Astrocyte of the cerebellum (primary cell): Measurements from ENCODE around the gene BRD9.
A peak's percentile ranks its signal among the peaks of the same experiment; 100 is the strongest.
"Not testable (repeated sequence)": the region's sequence is repeated elsewhere in the genome, so short reads cannot be mapped to it uniquely, and the experiment has no call there.

ENCODE experiments used
- DNase-seq: peaks from one replicate; pipeline ENCODE4 v3.0.0-alpha.2; 2011; ENCODE audit warnings: low read depth
- H3K4me3 ChIP-seq: 2 replicates; pipeline ENCODE4 v1.5.1; 2011; ENCODE audit warnings: mild to moderate bottlenecking, low read depth, low read length, moderate library complexity
- CTCF ChIP-seq: IDR thresholded peaks from 2 replicates; pipeline ENCODE4 v1.5.1; 2012; ENCODE audit warnings: low read length, low read depth, moderate library complexity, mild to moderate bottlenecking; ENCODE audit errors: missing control alignments
- in situ Hi-C: cut with HindIII; loops from 2 replicates; pipeline ENCODE4 v1.10.0; 2017; ENCODE audit warnings: low sequenced_read_pairs

Gene BRD9

GRCh38 chr5:934381-934967 is 41.9 kb upstream of the BRD9 start:
- peak; percentile 33 for TF ChIP-seq CTCF
- DNase-seq, H3K4me3 ChIP-seq: not testable (repeated sequence)
- in situ Hi-C loops: loop anchor here (25.0 kb wide), 2 partner anchors 228 to 378 kb away; no protein-coding TSS in a partner anchor

DNA sequence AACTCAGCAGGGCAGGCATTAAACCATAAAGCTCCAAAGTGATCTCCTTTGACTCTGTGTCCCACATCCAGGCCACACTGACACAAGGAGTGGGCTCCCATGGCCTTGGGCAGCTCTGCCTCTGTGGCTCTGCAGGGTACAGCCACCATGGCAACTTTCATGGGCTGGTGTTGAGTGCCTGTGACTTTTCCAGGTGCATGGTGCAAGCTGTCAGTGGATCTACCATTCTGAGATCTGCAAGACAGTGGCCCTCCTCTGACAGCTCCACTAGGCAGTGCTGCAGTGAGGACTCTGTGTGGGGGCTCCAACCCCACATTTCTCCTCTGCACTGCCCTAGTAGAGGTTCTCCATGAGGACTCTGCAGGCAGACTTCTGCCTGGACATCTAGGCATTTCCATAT is 41.4 kb upstream of the BRD9 start:
- in situ Hi-C loops: loop anchor here (25.0 kb wide), 2 partner anchors 228 to 378 kb away; no protein-coding TSS in a partner anchor
- H3K4me3 ChIP-seq, DNase-seq: not testable (repeated sequence)

- H3K4me3 ChIP-seq: no peak overlapping the region
- no peak for TF ChIP-seq CTCF
- no peak for DNase-seq
- in situ Hi-C loops: loop anchor here (25.0 kb wide), 2 partner anchors 229 to 379 kb away; no protein-coding TSS in a partner anchor
These were observed 40.8 kb upstream of the BRD9 start for GRCh38 chr5:933251-933861.

DNA sequence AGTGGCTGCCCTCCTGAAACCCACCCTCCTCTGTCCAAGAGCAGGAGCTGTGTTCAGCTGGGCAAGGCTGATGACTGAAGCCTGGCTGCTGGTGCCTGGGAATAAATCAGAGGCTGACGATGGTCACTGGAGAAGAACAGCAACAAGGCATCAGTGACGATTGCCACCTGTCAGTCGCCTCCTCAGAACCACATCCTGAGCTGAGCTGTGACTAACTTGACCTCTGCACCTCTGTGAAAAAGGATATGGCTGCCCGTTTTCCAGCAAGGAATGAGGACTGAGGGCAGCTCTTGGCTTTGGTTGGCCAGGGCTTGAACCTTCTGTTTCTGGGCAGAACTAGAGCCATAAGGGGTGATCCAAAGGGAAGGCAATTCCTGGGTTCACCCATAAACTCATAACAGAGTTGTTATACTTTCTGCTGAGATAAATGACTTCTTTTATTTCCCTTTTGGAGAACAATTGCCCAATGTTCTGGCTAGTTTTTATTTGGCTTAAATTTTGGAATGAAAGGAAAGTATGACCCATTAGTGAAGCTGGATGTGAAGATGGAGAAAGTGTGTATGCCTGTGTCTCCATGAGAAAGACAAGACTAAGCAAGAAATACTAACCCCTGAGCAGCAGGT is 40.1 kb upstream of the BRD9 start:
- DNase-seq: no peak
- no peak for TF ChIP-seq CTCF
- H3K4me3 ChIP-seq: no peak overlapping the region
- in situ Hi-C loops: loop anchor here (25.0 kb wide), 2 partner anchors 230 to 380 kb away; no protein-coding TSS in a partner anchor

DNA sequence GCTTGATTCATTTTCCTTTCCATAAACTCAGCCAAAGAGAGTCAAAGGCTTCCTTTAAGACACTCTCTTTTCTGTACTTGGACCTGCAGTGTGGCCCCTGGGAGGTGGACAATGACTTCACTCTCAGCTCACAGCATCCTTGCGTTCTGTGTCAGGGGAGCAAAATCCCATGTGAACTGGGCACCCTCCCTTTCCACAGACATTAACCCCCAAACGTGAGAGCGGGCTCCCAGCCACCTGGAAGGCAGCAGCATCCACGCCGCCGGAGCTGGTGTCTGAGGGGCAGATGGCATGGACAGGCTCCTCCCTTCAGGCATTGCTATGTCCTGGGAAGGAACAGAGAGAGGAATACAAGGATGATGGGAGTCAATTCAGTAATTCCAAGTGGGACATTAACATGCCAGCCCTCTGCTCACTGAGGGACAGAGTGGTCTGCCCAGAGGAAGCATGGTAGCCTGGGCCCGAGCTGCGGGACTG is 39.6 kb upstream of the BRD9 start:
- TF ChIP-seq CTCF: no peak
- H3K4me3 ChIP-seq: no peak overlapping the region
- no peak for DNase-seq
- in situ Hi-C loops: loop anchor here (25.0 kb wide), 2 partner anchors 230 to 380 kb away; no protein-coding TSS in a partner anchor

- DNase-seq: no peak
These were observed 39.1 kb upstream of the BRD9 start for GRCh38 chr5:931570-932145.

More at GRCh38 chr5:931570-932145, 39.1 kb upstream of the BRD9 start:
- H3K4me3 ChIP-seq: no peak overlapping the region
- in situ Hi-C loops: loop anchor here (25.0 kb wide), 2 partner anchors 231 to 381 kb away; no protein-coding TSS in a partner anchor
- TF ChIP-seq CTCF: no peak
